HG02970 (cell line): ENCODE results near the gene PLAGL1.
A peak's percentile ranks its signal among the peaks of the same experiment; 100 is the strongest.
"Not testable (repeated sequence)": the region's sequence is repeated elsewhere in the genome, so short reads cannot be mapped to it uniquely, and the experiment has no call there.

Experiments used
- ATAC-seq: cut with Tn5 transposase; IDR thresholded peaks from one replicate; pipeline ENCODE4 v1.9.1; 2021; ENCODE audit warnings: mild to moderate bottlenecking, moderate library complexity, moderate number of reproducible peaks; ENCODE audit not compliant: unreplicated experiment, low FRiP score

Gene PLAGL1

DNA sequence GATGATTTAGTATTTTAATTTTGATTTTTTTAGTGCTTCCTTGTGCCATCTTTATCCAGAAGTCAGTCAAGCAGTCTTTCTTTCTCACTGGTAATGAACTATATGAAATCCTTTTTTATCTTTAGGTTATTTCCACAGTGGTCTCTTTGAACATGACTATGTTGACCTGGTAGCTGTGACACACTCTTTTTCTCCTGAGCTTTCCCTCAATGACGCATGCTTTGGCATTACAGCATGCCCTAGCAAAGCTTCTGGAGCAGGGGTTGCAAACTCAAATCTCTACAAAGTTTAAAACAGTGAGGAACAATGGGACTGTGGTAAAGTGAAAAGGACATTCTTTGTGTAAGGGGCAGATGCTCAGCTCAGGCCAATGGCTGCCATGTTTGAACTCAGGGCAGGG, 4.5 kb upstream of the PLAGL1 start:
- ATAC-seq, result no peak

DNA sequence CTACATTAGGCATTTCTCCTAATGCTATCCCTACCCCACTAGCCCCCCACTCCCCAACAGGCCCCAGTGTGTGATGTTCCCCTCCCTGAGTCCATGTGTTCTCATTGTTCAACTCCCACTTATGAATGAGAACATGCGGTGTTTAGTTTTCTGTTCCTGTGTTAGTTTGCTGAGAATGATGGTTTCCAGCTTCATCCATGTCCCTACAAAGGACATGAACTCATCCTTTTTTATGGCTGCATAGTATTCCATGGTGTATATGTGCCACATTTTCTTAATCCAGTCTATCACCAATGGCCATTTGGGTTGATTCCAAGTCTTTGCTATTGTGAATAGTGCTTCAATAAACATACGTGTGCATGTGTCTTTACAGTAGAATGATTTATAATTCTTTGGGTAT, 1.6 kb upstream of the PLAGL1 start:
- ATAC-seq, result not testable (repeated sequence)

DNA sequence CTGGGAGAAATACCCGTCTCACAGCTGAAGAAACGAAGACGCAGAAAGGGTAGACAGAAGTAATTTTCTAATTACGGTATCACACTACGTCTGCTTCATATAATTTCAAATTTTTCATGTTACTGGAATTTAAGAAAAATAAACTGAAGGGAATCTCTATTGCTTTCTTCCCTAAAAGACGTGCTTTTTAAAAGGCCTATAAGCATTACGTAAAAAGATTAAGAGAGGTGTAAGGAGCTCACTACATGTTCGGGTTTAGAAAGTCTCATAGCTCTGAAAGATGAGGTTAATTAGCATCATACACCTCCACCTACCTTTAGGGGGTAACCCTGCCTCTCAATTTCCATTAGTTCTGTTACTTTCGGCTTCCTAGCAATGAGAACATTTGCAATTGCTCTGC, 787 bp upstream of the PLAGL1 start:
- no peak for ATAC-seq

DNA sequence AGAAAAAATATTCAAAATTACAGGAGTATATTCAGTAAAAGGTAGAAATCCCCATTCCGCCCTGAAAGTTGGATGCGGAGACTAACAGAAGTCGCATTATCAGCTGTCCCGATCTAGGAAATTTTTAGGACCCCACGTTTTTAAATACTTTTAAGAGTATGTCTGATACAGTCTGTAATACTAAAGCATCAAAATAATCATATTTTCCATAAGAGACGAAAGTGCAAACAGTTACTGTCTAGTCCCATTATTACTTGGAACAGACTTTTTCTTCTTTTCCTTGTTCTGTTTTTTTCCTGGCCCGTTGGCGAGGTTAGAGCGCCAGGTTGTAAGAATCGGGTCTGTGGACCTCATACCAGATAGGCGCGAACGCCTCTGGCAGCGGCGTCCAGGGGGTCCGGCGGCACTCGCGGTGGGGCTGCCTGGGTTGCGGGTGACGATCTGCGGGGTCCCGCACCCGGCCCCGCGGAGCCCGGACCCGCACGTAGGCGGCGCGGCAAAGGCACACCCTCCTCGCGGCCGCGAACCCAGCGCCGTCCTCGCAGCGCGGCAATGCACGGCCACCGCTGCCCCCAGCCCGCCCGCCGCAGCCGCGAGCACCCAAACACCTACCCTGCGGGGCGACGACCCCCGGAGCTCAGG, 460 bp downstream of the PLAGL1 start:
- ATAC-seq, result peak; percentile 36

DNA sequence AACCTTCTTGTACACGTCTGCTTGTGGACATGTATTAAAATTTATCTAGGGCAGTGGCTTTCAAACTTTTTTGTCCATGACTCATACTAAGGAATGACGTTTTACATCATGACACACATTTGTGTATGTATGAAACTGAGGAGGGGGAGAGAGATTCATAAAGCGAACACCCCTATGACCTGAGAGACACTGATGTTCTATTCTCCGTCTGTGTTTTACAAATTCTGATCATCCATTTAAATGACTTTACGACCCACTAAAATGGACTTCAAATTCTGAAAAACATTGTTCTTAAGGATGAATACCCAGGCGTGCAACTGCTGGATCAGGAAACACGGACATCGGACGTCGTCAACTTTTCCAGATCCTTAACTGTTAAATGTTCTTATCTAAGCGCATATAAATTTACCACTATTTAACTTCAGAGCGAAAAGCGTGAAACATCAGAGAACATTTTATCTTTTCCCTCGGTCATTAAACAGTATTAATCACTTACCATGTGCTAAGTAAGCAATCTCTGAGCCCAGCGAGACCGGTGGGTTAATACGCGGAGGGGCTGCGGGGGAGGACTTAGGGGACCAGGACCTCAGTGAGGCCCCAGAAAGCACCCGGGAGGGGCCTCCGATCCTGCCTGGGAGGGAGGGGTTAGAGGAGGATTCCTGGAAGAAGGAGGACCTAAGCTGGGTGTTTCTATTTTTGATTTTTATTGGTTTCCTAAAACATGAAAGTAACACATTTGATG, 1.2 kb downstream of the PLAGL1 start:
- ATAC-seq, result no peak

DNA sequence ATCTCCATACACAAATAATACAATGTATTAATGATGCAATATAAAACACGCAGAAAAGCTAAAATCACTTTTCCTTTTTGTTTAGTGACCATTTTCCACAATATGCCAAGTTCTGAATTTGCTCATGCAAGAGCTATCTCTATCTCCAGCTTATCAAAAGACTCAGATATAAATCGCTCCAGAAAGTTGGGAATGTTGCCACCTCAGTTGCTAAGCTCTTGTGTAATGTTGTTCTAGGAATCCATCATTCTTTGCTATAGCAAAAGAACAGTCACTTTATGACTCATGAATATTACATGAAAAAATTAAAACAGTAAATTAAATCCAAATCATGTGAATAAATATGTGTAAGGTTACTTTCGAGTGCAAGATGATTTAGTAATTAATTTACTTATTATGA, 8.7 kb downstream of the PLAGL1 start:
- ATAC-seq, result no peak

DNA sequence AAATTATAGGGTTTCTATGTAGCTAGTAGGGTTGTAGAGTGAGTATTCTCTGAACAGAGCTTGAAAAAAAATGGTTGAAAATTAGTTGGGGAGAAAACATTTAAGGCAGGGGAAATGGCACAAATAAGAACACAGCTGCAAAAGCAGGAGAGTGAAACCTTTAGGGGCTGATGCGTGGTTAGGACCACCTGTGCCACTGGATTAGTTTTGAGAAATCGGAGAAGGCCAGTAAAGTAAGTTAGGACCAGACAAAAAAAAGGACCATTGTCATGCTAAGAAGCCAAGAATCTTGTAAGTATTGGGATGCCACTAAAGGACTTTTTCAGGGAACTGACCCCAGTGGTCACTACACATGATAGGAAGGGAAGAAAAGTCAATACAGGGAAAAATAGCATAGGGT, 9.4 kb downstream of the PLAGL1 start:
- no peak for ATAC-seq

DNA sequence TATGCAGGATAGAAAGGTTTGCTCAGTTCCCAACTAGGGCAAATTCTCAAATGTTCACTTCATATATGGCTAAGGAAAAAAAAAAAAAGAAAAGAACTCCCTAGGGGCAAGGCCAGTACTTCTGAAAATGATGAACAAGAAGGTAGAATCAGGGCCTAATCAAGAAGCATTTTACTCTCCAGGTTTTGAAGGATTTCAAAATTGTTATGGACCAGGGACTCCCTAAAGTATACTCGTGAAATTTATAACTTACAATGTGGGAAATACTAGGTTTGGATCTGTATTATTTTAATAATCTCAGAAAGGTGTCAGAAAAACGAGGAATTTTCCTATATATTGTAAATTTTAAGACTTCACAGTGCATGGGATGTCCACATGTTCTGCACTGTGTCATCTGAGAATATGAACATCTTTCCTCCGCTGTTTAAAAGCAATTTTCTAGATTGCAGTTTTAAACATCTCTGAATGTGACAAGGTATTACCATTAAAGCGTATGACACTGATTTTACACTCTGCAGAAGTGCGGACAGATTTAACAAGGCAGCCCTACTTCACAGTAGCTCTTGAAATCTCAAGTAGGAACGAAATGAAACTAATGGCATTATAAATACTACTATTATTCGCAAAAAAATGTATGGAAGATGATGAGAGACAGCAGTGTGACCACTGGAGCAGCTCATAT, 14.0 kb downstream of the PLAGL1 start:
- no peak for ATAC-seq

DNA sequence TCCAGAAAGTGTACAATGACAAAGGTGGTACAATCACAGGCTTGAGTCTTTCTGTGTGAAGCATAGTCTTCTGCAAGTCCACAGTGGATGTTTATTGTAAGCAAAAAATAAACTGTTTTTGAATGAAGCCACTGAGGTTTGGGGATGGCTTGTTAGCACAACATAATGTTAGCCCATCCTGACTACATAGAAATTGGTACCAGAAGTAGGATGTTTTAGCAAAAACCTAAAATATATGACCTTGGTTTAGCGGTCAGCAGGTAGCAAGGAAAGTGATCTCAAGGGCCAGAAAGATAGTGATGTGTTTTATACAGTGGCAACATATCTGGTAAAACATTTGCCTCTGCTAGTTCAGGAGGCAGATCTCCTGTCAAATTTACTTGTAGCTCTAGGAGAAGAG, 15.8 kb downstream of the PLAGL1 start:
- ATAC-seq, result no peak

DNA sequence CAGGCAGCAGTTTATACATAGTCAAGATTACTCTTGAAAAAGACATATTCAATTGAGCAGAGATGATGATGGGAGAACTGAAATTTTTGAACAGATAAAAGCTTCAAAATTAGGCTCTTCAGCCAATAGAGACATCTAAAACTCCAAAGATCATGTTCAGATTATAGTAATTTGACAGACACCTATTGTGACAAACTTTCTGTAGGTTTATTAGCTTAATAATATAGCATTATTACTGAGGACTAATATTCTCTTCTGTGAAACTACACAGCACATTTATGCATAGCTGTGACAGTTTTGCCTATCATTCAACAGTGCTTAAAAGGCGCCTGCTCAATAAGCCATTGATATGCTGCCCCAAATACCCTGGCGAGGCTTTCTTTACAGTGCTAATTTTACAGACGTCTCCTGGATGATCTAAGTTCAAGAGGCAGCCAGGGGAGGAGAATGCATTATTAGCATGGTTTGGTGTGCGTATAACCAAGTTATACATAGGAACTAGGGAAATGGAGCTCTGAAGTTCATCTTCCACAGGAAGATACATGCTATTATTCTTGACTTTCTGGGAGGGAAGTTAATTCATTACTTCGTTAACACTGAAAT, 21.5 kb downstream of the PLAGL1 start:
- no peak for ATAC-seq

DNA sequence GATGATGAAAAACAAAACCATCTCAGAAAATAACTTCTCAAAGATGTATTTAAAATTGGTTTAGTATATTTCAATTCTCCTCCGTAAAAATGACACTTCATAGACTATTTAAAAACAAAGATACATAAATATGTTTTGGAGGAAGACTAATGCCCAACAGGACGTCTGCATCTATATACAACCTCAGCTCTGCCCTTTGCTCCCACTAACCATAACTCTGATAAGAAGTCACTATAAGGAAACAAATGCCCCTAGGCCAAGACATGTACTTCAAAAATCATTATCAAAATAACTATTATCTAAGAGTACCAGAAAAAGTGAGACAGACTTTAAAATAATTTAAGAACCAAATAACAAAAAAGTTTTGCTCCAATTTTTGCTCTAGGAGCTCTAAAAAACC, 23.4 kb downstream of the PLAGL1 start:
- no peak for ATAC-seq

DNA sequence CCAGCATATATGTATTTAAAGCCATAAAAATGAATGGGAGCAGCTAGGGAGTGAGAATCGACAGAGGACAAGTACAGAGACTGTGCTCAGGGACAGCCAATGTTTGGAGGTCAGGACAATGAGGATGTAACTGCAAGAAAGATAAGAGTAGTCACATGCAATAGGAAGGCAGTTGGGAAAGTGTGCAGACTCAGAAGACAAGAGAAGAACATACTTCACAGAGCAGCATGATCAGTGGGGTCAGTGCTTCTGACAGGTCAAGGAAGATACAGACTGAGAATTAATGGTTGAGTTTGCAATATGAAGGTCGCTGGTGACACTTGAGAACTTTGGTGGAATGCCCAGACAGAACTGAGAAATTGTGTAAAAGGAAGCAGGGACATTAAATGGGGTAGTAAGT, 25.1 kb downstream of the PLAGL1 start:
- ATAC-seq, result no peak

DNA sequence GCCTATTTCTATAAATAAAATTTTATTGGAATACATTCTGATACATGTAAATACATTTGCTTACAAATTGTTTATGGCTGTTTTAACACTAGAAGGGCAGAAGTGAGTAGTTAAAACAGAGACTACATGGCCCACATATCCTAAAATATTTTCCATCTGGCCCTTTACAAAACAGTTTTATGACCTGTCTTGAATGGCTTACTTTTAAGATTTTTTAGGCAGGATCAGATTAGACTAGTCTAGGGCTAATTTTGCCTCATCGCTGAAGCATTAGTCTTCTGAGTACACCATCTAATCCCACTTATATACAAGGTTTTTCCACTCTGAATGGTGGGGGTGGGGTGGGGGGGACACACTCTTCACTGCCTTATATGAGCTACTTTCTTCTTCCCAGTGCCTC, 27.1 kb downstream of the PLAGL1 start:
- ATAC-seq, result no peak

DNA sequence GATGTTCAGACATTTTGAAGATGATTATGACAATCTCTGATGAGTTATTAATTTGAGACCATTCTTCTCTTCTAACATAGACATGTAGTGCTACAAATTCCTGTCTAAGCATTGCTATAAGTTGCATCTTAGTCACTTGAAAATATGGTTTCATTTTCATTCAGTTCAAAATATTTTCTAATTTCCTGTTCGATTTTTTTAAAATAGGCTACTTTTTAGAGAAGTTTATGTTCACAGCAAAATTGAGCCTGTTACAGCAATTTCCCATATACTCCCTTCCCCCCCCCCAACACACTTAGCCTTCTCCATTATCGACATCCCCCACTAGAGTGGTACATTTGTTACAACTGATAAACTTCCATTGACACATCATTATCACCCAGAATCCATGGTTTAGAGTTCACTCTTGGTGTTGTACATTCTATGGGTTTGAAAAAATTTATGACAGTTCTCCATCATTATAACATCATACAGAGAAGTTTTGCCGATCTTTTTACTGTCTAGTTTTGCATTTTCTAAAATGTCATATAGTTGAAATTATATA, 31.2 kb downstream of the PLAGL1 start:
- no peak for ATAC-seq

DNA sequence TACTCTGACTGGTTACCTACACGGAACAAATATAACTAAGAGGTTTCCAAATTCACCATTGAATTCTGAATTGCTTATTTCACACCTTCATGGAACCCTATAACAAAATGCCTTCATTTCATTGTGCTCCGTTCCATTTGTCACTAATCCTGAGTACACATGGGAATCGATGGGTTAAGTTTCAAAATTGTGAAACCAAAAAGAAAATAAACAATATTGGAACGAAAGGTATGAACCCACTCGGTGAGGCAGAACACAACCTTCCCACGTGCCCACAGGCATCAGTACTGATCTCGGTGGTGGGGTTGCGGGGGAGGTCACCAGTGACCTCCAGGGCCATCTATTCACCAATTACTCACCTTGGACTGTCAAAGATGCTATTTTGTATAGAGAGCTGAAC, 34.0 kb downstream of the PLAGL1 start:
- ATAC-seq, result no peak

DNA sequence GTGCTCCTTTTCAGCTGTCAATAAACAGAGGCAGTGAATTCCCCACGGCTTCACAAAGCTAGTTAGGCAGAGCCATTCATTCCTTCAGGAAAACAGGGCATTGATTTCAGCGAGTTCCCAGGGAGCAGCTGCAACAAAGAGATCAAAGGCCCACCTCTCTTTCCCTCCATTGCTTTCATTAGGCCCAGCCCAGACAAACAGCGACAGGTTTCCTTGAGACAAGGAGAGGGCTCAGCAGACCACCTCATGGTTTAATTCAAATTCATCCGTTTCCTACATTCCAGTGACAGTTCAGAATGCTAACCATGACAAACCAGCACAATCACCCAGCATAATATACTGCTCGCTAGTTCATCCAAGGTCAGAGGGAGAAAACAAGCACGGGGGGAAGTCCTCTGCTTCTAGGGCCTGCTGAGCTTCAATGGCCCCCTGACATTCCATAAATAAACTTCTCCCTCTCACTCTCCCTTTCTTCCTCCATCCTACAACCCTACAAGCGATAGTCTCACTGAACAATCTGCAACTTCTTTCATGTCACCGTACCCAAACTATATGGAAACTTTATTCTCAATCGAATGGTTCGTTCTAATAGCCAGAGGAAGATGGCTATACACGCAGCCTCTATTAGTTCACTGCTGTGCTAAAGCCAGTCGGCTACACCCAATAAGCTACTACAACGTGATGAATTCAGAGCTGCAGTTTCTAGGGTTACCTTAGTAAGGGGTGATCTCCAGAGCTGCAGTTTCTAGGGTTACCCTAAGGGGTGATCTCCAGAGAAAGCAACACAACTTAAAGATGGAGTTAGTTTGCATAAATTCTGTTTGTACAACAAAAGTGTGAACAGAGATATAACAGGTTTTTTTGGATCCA, 34.7 kb downstream of the PLAGL1 start:
- ATAC-seq, result no peak

DNA sequence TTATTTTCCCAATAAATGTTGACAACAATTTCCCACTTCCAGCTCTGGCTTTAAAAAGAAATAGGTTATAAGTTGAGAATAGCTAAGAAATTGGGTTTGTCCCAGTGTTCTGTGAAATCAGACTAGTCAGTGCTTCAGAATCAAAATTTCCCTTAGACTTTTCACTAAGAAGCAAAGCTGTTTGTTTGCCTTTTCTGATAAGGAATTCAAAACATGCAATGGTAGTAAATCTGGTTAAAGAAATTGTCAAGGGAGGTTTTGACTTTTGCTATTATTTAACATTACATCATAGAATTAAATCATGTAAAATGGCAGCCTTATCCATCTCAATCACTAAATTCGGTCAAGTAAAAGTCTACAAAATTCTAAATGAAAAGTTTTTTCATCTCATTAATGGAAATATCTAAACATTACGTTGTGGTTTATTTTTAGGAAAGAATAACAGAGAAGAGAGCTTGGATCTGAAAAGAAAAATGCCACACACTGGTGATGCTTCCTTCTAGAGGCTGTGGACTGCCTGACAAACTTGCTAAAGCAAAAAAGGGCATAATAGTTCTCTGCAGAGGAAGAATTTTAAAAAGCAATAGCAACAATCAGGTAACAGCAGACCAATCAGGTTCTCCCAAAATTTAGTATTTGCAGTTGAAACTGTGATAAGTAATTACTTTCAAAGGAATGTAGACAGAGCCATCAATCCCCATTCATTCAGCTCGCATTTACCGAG, 36.4 kb downstream of the PLAGL1 start:
- ATAC-seq, result no peak

DNA sequence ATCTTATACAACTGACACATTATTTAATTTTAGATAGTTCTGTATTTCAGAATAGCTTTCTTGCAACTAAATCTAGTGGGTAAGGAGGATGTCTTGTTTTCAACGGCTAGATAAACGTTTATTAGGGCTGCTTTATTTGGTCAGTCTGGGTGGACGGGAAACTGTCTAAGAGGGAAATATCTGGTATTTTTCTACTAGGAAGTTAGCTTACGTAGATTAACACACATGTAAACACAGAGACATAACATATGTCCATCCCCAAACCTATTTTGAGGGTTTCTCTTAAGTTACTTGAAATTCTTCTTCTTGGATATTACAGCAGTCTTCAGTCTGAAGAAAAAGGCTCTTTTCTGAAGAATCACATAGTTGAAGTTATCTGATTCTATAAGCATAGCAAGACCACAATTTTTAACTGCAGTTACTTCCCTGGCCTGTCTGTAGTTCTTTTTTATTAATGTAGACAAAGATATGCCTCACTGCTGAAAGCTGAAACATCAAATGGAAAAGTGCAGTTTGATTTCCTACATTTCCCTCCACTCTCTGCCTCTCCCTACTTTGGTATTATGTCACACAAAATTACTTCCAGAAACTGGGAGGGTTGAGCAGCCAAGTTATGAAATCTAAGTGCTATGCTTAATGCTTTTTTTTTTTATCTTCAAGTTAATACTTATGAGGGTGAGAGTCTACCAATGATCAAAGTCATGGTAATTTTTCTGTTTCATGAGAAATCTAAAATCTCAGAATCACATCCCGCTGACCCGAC, 37.4 kb downstream of the PLAGL1 start:
- no peak for ATAC-seq

DNA sequence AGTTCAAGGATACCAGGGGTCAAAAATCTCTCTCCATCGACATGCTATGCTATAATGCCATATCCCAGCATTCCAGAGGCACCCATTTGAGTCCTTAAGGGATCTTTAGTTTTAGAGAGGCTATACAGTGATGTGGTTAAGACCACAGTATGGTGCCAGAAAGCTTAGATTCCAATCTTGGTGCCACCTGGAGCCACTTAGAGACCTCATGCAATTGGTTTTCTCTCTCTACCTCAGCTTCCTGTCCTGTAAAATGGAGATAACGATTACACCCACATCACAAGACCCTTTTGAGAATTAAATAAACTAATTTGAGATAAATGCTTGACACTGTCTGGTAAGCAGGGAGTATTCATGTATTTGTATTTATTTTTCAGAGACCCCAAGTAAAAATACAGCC, 39.0 kb downstream of the PLAGL1 start:
- ATAC-seq, result no peak
